Stimulated activated CD4-positive, alpha-beta T cell treated with anti-CD3 and anti-CD28 coated beads, Interleukin-1b, Interleukin-23, amount 100 ng/mL, for 24 hours (primary cell): ENCODE results near the gene HNRNPA0.
A peak's percentile ranks its signal among the peaks of the same experiment; 100 is the strongest.
"Not testable (repeated sequence)": the region's sequence is repeated elsewhere in the genome, so short reads cannot be mapped to it uniquely, and the experiment has no call there.

ENCODE experiments used
- DNase-seq, 4 experiments: peaks; one replicate each; pipeline ENCODE4 v3.0.0-alpha.2; 2020; ENCODE audit warnings: low read depth in 4 of 4, low spot score in 1 of 4

The HNRNPA0 gene

DNA sequence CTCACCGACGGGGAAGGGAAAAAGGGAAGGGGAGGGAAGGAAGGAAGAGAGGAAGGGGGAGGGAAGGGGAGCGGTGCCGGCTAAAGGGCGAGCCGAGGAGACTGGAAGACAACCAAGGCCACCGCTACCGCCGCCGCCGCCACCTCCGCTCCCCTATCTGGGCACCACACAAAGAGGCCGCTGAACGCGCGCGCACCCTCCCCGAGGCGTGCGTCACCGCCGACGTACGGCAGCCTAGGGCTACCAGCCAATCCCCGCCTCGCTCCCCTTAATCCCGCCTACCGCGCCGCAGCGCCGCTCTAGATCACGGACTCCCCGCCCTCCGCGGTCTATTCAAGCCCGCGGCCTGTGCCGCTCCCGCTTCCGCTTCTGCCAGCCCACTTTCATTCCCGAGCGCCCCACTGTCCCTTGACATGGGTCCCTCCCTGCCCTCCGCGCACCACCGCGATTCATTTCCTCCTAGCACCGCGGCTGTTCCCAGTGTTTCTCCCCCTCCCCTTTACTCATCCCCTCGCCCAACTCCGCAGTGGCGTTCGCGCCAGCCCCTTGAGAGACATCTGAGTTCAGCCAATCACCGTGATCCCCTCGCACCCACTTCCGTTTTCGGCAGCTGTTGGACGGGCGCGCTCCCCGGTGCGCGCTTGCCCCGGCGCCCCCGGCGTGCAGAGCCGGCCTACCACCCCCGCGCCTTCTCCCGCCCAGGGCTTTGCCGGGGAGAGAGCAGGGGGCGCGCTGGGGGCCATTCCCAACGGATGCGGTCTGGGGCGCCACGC, at the start of gene HNRNPA0:
TSS of gene HNRNPA0 (minus strand) at position 176 of the 773 bp plus-strand sequence. CDS start 297 bp downstream, outside the sequence.
- peak; percentile 87 to 96 (median 90) for DNase-seq

DNA sequence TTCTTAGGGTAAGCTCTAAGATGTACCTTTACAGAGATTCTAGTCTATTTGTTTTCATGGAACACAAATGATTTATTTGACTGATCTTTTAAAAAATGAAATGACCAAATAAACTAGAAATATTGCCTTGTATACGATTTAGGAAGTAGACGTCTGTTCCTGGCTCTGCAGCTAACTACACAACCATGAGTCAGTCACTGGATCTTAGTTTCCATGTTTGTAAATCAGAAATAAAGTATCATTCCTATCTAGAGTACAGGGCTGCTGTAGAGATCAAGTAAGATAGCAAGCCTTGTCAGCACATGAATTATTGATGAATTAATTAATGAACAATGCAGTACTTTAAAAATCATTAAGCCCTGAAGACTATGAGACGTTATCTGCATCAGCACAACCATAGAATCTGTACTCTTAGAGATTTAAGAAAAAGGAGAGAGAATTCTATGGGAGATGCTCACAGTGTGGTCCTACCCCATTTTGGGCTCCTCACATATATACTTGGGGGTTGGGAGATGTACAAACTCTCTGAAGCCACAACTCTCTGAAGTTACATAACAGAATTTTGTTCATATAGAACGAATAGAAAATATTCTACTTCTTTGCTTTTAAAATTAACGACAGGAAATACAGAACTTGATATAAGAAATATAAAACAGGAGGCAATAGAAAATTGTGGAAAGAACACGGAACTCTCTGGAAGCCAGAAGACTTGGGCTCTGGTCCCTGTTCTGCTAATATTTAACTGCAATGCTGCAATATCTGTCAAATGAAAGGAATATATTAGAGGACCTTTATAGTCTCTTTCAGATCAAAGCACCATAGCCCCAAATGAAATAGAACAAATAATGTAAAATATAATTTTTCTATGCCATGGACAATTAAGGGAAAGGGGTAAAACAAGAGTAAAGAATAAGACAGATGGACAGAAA, 48.4 kb upstream of the HNRNPA0 start:
- DNase-seq, result no peak

DNA sequence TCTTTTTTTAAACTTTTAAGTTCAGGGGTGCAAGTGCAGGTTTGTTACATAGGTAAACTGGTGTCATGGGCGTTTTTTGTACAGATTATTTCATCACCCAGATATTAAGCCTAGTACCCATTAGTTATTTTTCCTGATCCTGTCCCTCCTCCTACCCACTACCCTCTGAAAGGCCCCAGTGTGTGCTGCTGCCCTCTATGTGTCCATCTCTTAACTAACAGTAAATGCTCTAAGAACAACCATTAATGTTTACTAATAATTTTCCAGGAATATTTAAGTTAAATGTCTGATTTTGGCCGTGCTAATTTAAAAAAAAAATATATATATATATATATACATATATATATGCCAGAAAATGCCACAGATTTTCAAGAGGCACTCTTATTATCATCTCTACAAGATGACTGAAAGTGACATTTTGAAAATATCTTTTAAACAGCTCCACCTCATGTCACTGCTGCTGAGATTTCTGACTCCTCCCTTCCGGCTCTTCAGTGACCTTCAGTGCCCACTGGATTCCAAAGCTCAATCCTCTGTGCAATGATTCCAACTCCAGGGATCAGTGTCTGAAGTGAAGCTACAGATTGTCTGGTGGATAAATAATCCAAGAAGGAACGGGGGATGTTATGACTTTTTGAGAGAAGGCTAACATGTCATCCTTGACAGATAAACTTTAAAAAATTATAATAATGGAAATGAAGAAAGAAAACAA, 46.7 kb upstream of the HNRNPA0 start:
- DNase-seq, result no peak

DNA sequence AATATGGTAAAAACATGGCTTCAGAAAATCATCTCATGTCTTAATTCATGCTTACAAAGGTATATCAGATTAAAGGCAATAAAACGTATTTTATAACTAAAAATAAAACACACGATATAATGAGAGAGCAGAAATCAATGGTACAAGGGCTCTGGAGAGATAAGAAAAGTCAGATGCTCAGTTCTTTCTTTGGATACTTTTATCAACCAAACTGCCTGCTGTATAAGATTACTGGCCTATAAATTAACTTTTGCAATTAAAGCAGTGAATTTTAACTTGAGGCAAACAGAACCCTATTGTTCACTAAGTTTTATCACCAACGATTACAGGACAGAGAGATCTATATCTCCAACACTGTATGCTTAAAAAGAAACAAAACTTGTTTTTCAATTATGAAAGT, 42.1 kb upstream of the HNRNPA0 start:
- no peak for DNase-seq

DNA sequence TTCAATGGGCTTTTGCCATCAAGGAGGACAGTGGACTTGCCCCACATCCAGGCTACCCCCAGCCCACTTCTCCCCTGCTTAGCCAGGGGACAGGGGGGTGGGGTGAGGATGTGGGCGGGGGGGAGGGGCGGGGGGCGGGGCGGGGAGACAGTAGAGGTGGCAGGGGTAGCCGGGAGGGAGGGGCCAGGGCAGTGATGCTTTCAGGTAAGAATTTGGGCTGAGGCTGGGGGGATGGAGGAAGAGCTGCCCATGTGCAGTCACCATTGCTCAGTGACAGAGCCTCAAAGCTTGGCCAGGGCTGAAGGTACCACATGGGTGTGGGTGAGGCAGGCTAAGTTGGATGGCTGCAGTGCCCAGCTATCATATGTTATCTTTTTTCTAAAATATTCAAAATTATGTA, 40.7 kb upstream of the HNRNPA0 start:
- no peak for DNase-seq

DNA sequence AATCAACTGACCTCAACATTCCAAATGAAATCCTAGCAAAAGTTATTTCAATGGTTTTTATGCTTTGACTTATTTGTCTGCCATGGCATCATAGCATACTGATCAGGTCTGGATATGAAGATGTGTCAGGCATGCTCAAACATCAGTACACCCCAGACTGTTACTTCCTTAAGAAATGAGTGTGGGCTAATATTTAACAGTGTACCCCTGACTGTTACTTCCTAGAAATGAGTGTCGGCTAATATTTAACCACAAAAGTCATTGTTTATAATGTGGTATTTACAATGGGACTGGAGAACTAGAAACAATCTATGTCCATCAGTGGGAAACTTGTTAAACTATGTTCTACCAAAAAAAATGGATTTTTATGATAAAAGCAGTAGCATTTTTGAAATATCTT, 38.1 kb upstream of the HNRNPA0 start:
- no peak for DNase-seq

DNA sequence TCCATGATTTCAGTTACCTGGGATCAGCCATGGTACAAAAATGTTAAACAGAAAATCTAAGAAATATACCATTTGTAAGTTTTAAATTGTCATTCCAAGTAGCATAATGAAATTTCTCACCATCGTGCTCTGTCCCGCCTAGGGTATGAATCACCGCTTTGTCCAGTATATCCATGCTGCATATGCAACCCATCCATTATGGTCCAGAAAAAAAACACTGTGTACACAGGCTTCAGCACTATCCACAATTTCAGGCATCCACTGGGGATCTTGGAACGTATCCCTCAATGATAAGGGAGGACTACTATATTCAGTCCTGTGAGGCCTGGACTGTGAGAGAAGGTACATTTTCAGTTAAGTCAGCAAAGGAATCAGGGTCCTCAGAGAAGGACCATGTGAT, 37.6 kb upstream of the HNRNPA0 start:
- no peak for DNase-seq

DNA sequence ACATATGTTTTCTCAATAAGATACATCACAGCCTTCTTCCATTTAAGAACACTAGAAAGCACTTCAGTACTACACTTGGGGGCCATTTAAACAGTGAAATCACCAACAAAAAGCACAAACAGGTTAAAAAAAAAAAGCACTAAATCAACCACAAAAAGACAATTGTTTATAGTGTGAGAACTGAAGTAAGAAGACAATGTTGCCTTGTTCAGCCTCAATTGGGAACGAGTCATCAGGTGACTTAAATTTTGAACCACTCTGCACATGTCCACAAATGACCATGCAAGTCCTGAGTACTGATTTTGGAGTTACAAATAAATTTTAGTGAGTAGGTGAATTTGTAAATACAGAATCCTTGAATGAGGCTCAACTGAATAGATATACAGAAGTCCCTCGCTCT, 37.2 kb upstream of the HNRNPA0 start:
- DNase-seq, result no peak

DNA sequence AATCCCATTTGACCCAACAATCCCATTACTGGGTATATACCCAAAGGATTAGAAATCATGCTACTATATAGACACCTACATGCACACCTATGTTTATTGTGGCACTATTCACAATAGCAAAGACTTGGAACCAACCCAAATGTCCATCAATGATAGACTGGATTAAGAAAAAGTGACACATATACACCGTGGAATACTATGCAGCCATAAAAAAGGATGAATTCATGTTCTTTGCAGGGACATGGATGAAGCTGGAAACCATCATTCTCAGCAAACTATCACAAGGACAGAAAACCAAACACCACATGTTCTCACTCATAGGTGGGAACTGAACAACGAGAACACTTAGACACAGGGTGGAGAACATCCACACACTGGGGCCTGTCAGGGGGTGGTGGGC, 34.4 kb upstream of the HNRNPA0 start:
- not testable (repeated sequence) for DNase-seq

DNA sequence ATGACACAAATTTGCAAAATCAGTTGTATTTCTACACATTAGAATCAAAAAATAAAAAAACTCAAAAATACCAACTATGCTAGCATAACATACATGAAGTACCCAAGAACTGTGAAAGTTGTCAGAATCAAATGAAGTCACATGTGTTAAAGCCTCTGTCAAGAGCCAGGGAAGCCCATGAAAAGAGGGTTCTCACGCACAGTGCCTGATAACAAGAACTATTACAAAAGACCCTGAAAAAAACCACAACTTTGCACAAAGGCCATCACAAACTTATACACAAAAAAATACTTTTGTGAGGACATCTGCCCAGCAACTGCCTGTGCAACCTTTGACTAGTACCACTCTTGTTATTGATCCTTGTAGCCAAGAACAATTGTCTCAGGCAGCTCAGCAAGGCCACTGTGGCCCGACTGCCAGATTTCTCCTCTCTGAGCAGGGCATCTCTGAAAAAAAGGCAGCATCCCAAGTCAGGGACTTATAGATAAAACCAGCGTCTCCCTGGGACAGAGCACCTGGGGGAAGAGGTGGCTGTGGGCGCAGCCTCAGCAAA, 28.9 kb upstream of the HNRNPA0 start:
- DNase-seq, result no peak

DNA sequence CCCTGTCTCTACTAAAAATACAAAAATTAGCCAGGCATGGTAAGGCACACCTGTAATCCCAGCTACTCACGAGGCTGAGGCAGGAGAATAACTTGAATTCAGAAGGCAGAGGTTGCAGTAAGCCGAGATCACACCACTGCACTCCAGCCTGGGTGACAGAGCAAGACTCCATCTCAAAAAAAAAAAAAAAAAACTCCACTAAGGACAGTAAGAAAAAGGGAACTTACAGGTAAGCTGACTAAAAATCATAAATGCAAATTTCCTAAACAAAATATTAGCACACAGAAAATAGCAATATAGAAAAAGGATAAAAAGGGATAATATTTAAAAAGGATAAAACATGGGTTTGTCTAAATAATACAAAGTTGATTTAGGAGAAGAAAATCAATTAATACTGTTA, 27.9 kb upstream of the HNRNPA0 start:
- no peak for DNase-seq

DNA sequence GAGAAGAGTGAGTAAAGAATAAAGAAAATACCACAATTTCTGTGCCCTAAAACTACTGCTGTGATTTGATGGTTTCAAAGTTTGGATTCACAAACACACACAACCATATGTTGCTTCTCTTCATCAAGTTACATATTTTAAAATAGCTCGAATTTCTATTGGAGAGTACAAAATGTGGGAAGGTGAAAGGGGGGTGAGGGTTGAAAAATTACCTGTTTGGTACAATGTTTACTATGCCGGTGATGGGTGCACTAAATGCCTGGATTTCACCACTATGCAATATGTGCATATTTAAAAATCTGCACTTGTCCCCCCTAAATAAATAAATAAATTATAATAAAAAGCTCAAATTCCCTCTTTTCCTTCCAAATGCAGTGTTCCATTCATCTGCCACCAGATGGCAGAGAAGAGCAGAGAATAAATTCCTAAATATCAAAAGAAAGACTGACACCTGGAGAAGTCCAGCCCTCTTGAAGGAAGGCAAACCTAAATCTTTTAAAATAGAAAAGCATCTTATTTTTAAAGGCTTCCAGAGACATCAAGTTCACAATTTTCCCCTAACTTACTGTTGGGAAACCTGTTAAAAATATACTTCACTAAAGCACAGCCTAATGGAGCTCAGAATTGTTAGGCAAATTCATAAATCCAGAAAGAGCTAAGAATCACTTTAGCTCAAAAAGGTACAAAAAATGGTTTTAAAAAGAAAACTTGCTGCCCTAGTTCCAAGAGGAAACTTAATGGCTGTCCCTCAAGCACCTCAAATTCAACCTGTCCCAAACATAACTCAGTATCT, 24.8 kb upstream of the HNRNPA0 start:
- no peak for DNase-seq

DNA sequence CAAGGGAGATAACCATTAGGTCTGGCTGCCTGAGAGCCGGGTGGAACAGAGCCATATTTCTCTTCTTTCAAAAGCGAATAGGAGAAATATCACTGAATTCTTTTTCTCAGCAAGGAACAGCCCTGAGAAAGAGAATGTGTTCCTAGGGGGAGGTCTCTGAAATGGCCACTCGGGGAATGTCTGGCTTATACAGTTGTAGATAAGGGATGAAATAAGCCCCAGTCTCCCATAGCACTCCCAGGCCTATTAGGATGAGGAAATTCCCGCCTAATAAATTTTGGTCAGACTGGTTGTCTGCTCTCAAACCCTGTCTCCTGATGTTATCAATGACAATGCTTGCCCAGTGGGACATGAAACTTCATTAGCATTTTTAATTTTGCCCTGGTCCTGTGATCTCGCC, 13.8 kb upstream of the HNRNPA0 start:
- not testable (repeated sequence) for DNase-seq

DNA sequence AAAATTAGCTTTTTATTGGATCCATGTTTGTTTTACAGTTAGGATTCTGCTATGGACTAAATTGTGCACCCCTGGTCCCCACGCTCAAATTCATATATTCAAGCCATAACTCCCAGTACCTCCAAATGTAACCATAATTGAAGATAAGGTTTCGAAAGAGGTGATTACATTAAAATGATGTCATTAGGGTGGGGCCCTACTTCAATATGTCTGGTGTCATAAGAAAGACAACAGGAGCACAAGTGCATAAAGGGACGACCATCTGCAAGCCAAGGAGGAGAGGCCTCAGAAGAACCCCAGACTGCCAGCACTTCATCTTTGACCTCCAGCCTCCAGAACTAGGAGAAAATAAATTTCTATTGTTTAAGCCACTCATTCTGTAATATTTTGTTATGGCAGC, 7.4 kb upstream of the HNRNPA0 start:
- no peak for DNase-seq

DNA sequence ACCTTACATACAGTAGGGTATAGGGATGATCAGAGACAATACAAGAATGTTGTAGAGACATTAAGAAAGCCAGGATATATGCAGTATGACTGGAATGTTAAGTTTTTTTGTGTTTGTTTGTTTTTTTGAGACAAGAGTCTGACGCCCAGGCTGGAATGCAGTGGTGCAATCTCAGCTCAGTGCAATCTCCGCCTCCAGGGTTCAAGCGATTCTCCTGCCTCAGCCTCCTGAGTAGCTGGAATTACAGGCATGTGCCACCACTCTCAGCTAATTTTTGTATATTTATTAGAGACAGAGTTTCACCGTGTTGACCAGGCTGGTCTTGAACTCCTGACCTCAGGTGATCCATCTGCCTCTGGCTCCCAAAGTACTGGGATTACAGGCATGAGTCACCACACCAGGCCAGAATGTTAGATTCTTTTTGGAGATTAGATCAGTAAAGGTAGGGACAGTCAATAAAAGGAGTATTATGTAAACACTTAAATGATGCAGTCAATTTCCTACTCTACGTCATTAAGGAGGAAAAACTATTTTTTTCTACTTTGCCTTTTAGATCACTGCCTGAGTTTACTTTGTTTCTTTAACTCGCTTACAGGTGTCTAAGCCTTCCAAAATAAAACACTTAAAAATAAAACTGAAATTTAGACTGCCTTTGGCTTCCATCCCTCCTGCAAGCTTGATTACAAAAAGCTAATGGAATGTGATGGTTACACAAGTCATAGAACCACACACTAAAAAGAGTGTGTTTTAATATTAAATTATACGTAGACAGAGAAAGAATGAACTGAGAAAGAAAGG, 6.8 kb upstream of the HNRNPA0 start:
- DNase-seq, result no peak

DNA sequence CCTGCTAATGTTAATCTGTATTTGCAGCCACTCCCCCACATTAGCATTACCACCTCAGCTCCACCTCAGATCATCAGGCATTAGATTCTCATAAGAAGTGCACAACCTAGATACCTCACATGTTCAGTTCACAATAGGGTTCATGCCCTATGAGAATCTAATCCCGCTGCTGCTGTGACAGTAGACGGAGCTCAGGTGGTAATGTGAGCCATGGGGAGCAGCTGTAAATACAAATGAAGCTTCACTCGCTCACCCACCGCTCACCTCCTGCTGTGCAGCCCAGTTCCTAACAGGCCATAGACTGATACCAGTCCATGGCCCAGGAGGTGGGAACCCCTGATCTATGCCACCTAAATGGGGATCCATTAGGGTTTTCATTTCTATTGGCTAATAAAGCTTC, 6.1 kb upstream of the HNRNPA0 start:
- no peak for DNase-seq

DNA sequence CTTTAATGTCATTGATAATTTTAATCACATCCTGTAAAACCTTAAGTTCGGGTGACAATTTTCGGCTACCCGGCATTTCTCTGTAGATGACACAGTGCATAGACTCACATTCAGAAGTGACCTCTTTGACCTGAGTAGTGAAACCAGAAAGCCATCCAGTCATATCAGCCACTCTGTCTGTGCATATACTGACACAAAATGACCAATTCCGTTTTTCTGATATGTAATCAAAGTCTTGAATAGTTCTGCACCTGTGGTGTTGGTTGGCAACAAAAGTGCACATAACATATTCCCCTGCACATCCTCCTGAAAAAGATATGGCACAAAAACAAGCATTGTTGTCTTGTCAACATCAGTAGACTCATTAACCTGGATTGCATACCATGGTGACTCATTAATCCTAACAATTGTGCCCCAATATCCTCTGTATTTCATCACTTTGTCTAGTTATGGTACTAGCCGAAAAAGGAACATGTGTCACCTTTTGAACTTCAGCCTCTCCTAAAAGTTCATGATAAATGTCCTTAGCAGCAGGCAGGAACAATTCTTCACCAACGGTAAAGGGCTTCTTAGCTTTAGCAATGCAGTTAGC, 4.6 kb upstream of the HNRNPA0 start:
- no peak for DNase-seq

DNA sequence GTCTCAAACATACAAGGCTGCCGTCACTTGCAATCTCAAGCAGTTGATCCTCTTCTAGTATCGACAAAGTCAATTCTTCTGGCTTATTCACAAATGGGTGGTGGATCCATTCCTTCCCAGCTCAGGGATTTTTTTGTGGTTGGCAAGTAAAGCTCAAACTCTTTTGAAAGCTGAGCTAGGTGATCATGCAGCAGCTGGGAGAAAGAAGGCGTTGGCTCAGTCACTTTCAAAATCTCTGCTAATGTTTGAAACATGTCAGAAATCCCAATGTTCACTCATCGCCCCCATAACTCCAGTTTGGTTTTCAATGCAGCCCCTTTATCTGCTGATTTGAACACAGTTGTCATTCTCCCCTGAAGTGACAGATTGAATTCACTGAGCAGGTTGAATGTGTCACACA, 4.0 kb upstream of the HNRNPA0 start:
- DNase-seq, result no peak

DNA sequence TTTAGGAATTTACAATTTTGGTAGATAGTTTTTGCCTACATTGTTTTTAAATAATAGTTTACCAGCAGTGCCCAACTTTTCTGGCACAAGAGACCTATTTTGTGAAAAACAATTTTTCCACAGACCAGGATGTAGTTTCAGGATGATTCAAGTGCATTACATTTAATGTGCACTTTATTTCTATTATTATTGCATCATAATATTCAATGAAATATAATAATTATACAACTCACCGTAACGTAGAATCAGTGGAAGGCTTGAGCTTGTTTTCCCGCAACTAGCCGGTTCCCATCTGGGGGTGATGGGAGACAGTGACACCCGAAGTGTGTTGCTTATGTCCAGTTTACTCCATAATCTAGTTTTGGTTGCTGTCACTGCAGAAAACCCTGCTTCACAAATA, 3.5 kb upstream of the HNRNPA0 start:
- no peak for DNase-seq
